ENCODE measurements around the gene ASIC2. TPM values are rescaled to one million over a fixed set of nuclear protein-coding genes. Genes with fewer than 3 reads are reported as not detected.
A peak's percentile ranks its signal among the peaks of the same experiment; 100 is the strongest.
"Not testable (repeated sequence)": the region's sequence is repeated elsewhere in the genome, so short reads cannot be mapped to it uniquely, and the experiment has no call there.

Gene ASIC2
- total RNA-seq, 1 donor from 2014 or later, result 0.36 TPM

GRCh38 chr17:32970281-32970680 lies 322.8 kb downstream of the ASIC2 start:
- FAIRE-seq (no peak), DNase-seq (ENCODE audit: low read depth) (peak; percentile 26)
- Histone ChIP-seq H3K4me3 (ENCODE audit: insufficient read depth, low read depth, low read length) (no peak overlapping the region), H4K20me1 (ENCODE audit: insufficient read depth, low read length) (no peaks in the 10 kb centered on the region), H3K36me3 (ENCODE audit: insufficient read depth, low read length) (no peaks in the 10 kb centered on the region), H3K27me3 (ENCODE audit: insufficient read depth, low read length) (no peaks in the 10 kb centered on the region), H2AFZ (ENCODE audit: low read depth, low read length) (no peak overlapping the region), H3K27ac (ENCODE audit: low read depth, low read length) (no peak overlapping the region), H3K4me1 (ENCODE audit: insufficient read depth, low read length) (no peaks in the 10 kb centered on the region), H3K9me3 (ENCODE audit: insufficient read depth, low read depth, low read length) (no peaks in the 10 kb centered on the region), H3K9ac (ENCODE audit: low read length) (no peak overlapping the region), H3K4me2 (ENCODE audit: low read length) (no peak overlapping the region), H3K79me2 (ENCODE audit: insufficient read depth, low read length) (no peaks in the 10 kb centered on the region)
- Mint-ChIP-seq H3K27me3 (ENCODE audit: low read depth, unreplicated experiment) (peaks cover 20% of the 10 kb centered on the region), H3K27ac (ENCODE audit: unreplicated experiment) (no peak overlapping the region), H3K4me3 (ENCODE audit: unreplicated experiment) (no peak overlapping the region), H3K36me3 (ENCODE audit: low read depth, unreplicated experiment) (no peaks in the 10 kb centered on the region), H3K4me1 (ENCODE audit: low read depth, unreplicated experiment) (no peaks in the 10 kb centered on the region), H3K9me3 (ENCODE audit: unreplicated experiment) (peaks cover 13% of the 10 kb centered on the region)
- no peak for TF ChIP-seq EZH2 (IDR thresholded peaks at IDR 0.05; ENCODE audit: insufficient read depth, low read length)
- TF ChIP-seq, protein P1, sequence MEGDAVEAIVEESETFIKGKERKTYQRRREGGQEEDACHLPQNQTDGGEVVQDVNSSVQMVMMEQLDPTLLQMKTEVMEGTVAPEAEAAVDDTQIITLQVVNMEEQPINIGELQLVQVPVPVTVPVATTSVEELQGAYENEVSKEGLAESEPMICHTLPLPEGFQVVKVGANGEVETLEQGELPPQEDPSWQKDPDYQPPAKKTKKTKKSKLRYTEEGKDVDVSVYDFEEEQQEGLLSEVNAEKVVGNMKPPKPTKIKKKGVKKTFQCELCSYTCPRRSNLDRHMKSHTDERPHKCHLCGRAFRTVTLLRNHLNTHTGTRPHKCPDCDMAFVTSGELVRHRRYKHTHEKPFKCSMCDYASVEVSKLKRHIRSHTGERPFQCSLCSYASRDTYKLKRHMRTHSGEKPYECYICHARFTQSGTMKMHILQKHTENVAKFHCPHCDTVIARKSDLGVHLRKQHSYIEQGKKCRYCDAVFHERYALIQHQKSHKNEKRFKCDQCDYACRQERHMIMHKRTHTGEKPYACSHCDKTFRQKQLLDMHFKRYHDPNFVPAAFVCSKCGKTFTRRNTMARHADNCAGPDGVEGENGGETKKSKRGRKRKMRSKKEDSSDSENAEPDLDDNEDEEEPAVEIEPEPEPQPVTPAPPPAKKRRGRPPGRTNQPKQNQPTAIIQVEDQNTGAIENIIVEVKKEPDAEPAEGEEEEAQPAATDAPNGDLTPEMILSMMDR (IDR thresholded peaks at IDR 0.05; ENCODE audit: insufficient read depth, low read depth, low read length), result no peak

DNA sequence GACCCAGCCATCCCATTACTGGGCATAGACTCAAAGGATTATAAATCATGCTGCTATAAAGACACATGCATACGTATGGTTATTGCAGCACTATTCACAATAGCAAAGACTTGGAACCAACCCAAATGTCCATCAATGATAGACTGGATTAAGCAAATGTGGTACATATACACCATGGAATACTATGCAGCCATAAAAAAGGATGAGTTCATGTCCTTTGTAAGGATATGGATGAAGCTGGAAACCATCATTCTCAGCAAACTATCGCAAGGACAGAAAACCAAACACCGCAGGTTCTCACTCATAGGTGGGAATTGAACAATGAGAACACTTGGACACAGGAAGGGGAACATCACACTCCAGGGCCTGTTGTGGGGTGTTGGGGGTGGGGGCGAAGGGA lies 323.9 kb downstream of the ASIC2 start:
- peaks cover 13% of the 10 kb centered on the region for H3K9me3 Mint-ChIP-seq (ENCODE audit: unreplicated experiment)
- H3K4me2 ChIP-seq (ENCODE audit: low read length); FAIRE-seq; H3K27ac ChIP-seq (ENCODE audit: low read depth, low read length); H3K4me3 ChIP-seq (ENCODE audit: insufficient read depth, low read depth, low read length); H3K4me1 ChIP-seq (ENCODE audit: insufficient read depth, low read length); H3K36me3 Mint-ChIP-seq (ENCODE audit: low read depth, unreplicated experiment); H3K4me1 Mint-ChIP-seq (ENCODE audit: low read depth, unreplicated experiment); H3K4me3 Mint-ChIP-seq (ENCODE audit: unreplicated experiment); DNase-seq (ENCODE audit: low read depth); H3K9ac ChIP-seq (ENCODE audit: low read length); H4K20me1 ChIP-seq (ENCODE audit: insufficient read depth, low read length); H3K9me3 ChIP-seq (ENCODE audit: insufficient read depth, low read depth, low read length); H3K79me2 ChIP-seq (ENCODE audit: insufficient read depth, low read length); H3K36me3 ChIP-seq (ENCODE audit: insufficient read depth, low read length); H2AFZ ChIP-seq (ENCODE audit: low read depth, low read length); H3K27me3 ChIP-seq (ENCODE audit: insufficient read depth, low read length); H3K27ac Mint-ChIP-seq (ENCODE audit: unreplicated experiment): not testable (repeated sequence)
- peaks cover 24% of the 10 kb centered on the region for H3K27me3 Mint-ChIP-seq (ENCODE audit: low read depth, unreplicated experiment)

GRCh38 chr17:32964541-32964940 lies 328.6 kb downstream of the ASIC2 start:
- H3K36me3 ChIP-seq (ENCODE audit: insufficient read depth, low read length), result no peaks in the 10 kb centered on the region
- H2AFZ ChIP-seq (ENCODE audit: low read depth, low read length), result no peak overlapping the region
- no peaks in the 10 kb centered on the region for H3K79me2 ChIP-seq (ENCODE audit: insufficient read depth, low read length)
- Mint-ChIP-seq H3K4me3 (ENCODE audit: unreplicated experiment) (no peak overlapping the region), H3K4me1 (ENCODE audit: low read depth, unreplicated experiment) (peaks cover 4% of the 10 kb centered on the region), H3K36me3 (ENCODE audit: low read depth, unreplicated experiment) (no peaks in the 10 kb centered on the region), H3K27ac (ENCODE audit: unreplicated experiment) (peak overlapping the region; percentile 8), H3K9me3 (ENCODE audit: unreplicated experiment) (peaks cover 10% of the 10 kb centered on the region), H3K27me3 (ENCODE audit: low read depth, unreplicated experiment) (peaks cover 29% of the 10 kb centered on the region)
- TF ChIP-seq, protein P1 (IDR thresholded peaks at IDR 0.05; ENCODE audit: insufficient read depth, low read depth, low read length), result no peak
- TF ChIP-seq EZH2 (IDR thresholded peaks at IDR 0.05; ENCODE audit: insufficient read depth, low read length), result no peak
- FAIRE-seq, result no peak
- no peak overlapping the region for H3K4me3 ChIP-seq (ENCODE audit: insufficient read depth, low read depth, low read length)
- no peaks in the 10 kb centered on the region for H4K20me1 ChIP-seq (ENCODE audit: insufficient read depth, low read length)
- no peaks in the 10 kb centered on the region for H3K4me1 ChIP-seq (ENCODE audit: insufficient read depth, low read length)
- H3K27me3 ChIP-seq (ENCODE audit: insufficient read depth, low read length), result peaks cover 2% of the 10 kb centered on the region
- H3K9me3 ChIP-seq (ENCODE audit: insufficient read depth, low read depth, low read length), result no peaks in the 10 kb centered on the region
- no peak overlapping the region for H3K27ac ChIP-seq (ENCODE audit: low read depth, low read length)
- no peak for DNase-seq (ENCODE audit: low read depth)
- no peak overlapping the region for H3K4me2 ChIP-seq (ENCODE audit: low read length)
- H3K9ac ChIP-seq (ENCODE audit: low read length), result no peak overlapping the region

Data from astrocyte (in vitro differentiated cells and primary cell).